Smooth muscle cell (in vitro differentiated cells): ENCODE measurements around the gene IQGAP3. TPM values are rescaled to one million over a fixed set of nuclear protein-coding genes. Genes with fewer than 3 reads are reported as not detected.

Experiments used
- DNase-seq: peaks from one replicate; lab custom pipeline; 2025; ENCODE audit not compliant: unreplicated experiment; lab: John Stamatoyannopoulos, UW
- H2AFZ ChIP-seq: fragments of 200-600 bp; sonication (generic); 2 replicates; pipeline ENCODE4 v1.6.0; 2016; ENCODE audit warnings: antibody characterized with exemption, low read depth, mild to moderate bottlenecking
- H3F3A ChIP-seq: fragments of 200-600 bp; sonication (generic); 2 replicates; pipeline ENCODE4 v1.6.0; 2017; ENCODE audit warnings: antibody characterized with exemption, low read depth
- H3K27ac ChIP-seq: fragments of 200-600 bp; sonication (generic); 2 replicates; pipeline ENCODE4 v1.5.1; 2016; ENCODE audit warnings: low read depth, mild to moderate bottlenecking
- H3K27me3 ChIP-seq: fragments of 200-600 bp; sonication (generic); 2 replicates; pipeline ENCODE4 v1.6.1; 2016; ENCODE audit warnings: low read depth, mild to moderate bottlenecking
- H3K36me3 ChIP-seq: fragments of 200-600 bp; sonication (generic); 2 replicates; pipeline ENCODE4 v1.5.1; 2016; ENCODE audit warnings: low read depth
- H3K4me1 ChIP-seq: fragments of 200-600 bp; sonication (generic); 2 replicates; pipeline ENCODE4 v1.5.1; 2016; ENCODE audit warnings: low read depth
- H3K4me2 ChIP-seq: fragments of 200-600 bp; sonication (generic); 2 replicates; pipeline ENCODE4 v1.6.0; 2016; ENCODE audit warnings: mild to moderate bottlenecking
- H3K4me3 ChIP-seq: fragments of 200-600 bp; sonication (generic); 2 replicates; pipeline ENCODE4 v1.5.1; 2016; ENCODE audit warnings: mild to moderate bottlenecking
- H3K79me2 ChIP-seq: fragments of 200-600 bp; sonication (generic); 2 replicates; pipeline ENCODE4 v1.6.0; 2016; ENCODE audit warnings: low read depth, mild to moderate bottlenecking
- H3K9ac ChIP-seq: fragments of 200-600 bp; sonication (generic); 2 replicates; pipeline ENCODE4 v1.6.0; 2016; ENCODE audit warnings: low read depth
- H3K9me3 ChIP-seq: fragments of 200-600 bp; sonication (generic); replicated peaks from 2 replicates; pipeline ENCODE4 v1.5.1; 2016; ENCODE audit warnings: low read depth
- H4K20me1 ChIP-seq: fragments of 200-600 bp; sonication (generic); 2 replicates; pipeline ENCODE4 v1.6.0; 2016; ENCODE audit warnings: low read depth
- CTCF ChIP-seq: fragments of 200-600 bp; sonication (generic); IDR thresholded peaks from 2 replicates; pipeline ENCODE4 v1.5.1; 2017; ENCODE audit warnings: borderline replicate concordance, mild to moderate bottlenecking, antibody characterized with exemption; ENCODE audit not compliant: insufficient read depth, poor library complexity, severe bottlenecking
- WGBS: methylation state at CpG from one replicate; pipeline ENCODE4 v1.1.7; 2016; ENCODE audit warnings: low lambda C conversion rate; 5-methylcytosine and 5-hydroxymethylcytosine counted together
- polyA plus RNA-seq: library from polyadenylated mRNA; unstranded; fragments of >200 nt; fragmentation: Nextera tagmentation; extraction: Ambion mirVana; gene quantifications from 2 replicates; pipeline ENCODE4 v1.2.1, GENCODE V29; 2016
- total RNA-seq: library from RNA; depleted of rRNA; stranded (reverse); fragments of >200 nt; gene quantifications from 2 replicates; pipeline ENCODE4 v1.2.3, GENCODE V29; 2014

IQGAP3 gene
- total and polyA plus RNA-seq, 2 experiments from 2014 or later, result 2.6 to 2.9 TPM

- H3K36me3 ChIP-seq, result no peaks in the 10 kb centered on the region
- no peaks in the 10 kb centered on the region for H3K27me3 ChIP-seq
- no peak overlapping the region for H2AFZ ChIP-seq
- no peak for DNase-seq
- H3K9me3 ChIP-seq, result no peaks in the 10 kb centered on the region
- no peaks in the 10 kb centered on the region for H4K20me1 ChIP-seq
- no peak for TF ChIP-seq CTCF
- no peak overlapping the region for H3K4me3 ChIP-seq
- H3K9ac ChIP-seq, result no peak overlapping the region
- H3F3A ChIP-seq, result no peaks in the 10 kb centered on the region
- WGBS, result 72% methylated on average over 7 of the region's 8 CpGs
- H3K79me2 ChIP-seq, result no peaks in the 10 kb centered on the region
- no peak overlapping the region for H3K27ac ChIP-seq
- H3K4me1 ChIP-seq, result no peaks in the 10 kb centered on the region
- no peak overlapping the region for H3K4me2 ChIP-seq
Observed at GRCh38 chr1:156559086-156559796, 13.1 kb downstream of the IQGAP3 start.

- WGBS, result 85% methylated on average over 9 of the region's 9 CpGs
Observed at GRCh38 chr1:156556354-156556753, 16.0 kb downstream of the IQGAP3 start.

GRCh38 chr1:156555715-156556114 lies 16.6 kb downstream of the IQGAP3 start:
- Histone ChIP-seq H3F3A (no peaks in the 10 kb centered on the region), H4K20me1 (no peaks in the 10 kb centered on the region), H3K9ac (no peak overlapping the region), H3K9me3 (no peaks in the 10 kb centered on the region), H3K4me2 (no peak overlapping the region), H3K27me3 (no peaks in the 10 kb centered on the region), H3K4me3 (no peak overlapping the region), H3K79me2 (no peaks in the 10 kb centered on the region), H3K27ac (no peak overlapping the region), H3K36me3 (no peaks in the 10 kb centered on the region), H3K4me1 (no peaks in the 10 kb centered on the region), H2AFZ (no peak overlapping the region)
- TF ChIP-seq CTCF, result no peak
- no peak for DNase-seq
- 75% methylated on average over 2 of the region's 2 CpGs for WGBS

More at GRCh38 chr1:156556354-156556753, 16.0 kb downstream of the IQGAP3 start:
- Histone ChIP-seq H3K79me2 (no peaks in the 10 kb centered on the region), H3K27me3 (no peaks in the 10 kb centered on the region), H3F3A (no peaks in the 10 kb centered on the region), H3K36me3 (no peaks in the 10 kb centered on the region), H3K4me3 (no peak overlapping the region), H3K4me1 (no peaks in the 10 kb centered on the region), H3K27ac (no peak overlapping the region), H3K9ac (no peak overlapping the region), H3K9me3 (no peaks in the 10 kb centered on the region), H3K4me2 (no peak overlapping the region), H4K20me1 (no peaks in the 10 kb centered on the region), H2AFZ (no peak overlapping the region)
- no peak for TF ChIP-seq CTCF
- no peak for DNase-seq

- H3K9ac ChIP-seq, result no peak overlapping the region
- DNase-seq, result no peak
- TF ChIP-seq CTCF, result no peak
- no peak overlapping the region for H3K4me3 ChIP-seq
- H3K9me3 ChIP-seq, result no peaks in the 10 kb centered on the region
- H3K79me2 ChIP-seq, result no peaks in the 10 kb centered on the region
- H4K20me1 ChIP-seq, result no peaks in the 10 kb centered on the region
- H3K27ac ChIP-seq, result no peak overlapping the region
- H3F3A ChIP-seq, result no peaks in the 10 kb centered on the region
- no peaks in the 10 kb centered on the region for H3K36me3 ChIP-seq
- H3K4me2 ChIP-seq, result no peak overlapping the region
- H3K27me3 ChIP-seq, result no peaks in the 10 kb centered on the region
- WGBS, result 85% methylated on average over 8 of the region's 8 CpGs
- H2AFZ ChIP-seq, result no peak overlapping the region
- H3K4me1 ChIP-seq, result no peaks in the 10 kb centered on the region
Observed at GRCh38 chr1:156554971-156555370, 17.4 kb downstream of the IQGAP3 start.
